NCI-H2196 treated with DMSO at 0.1 percent for 48 hours (cell line): Measurements from ENCODE around the gene FCGBP.
A peak's percentile ranks its signal among the peaks of the same experiment; 100 is the strongest.
"Not testable (repeated sequence)": the region's sequence is repeated elsewhere in the genome, so short reads cannot be mapped to it uniquely, and the experiment has no call there.

Experiments used
- DNase-seq: peaks from one replicate; lab custom pipeline; 2025; ENCODE audit not compliant: unreplicated experiment; lab: John Stamatoyannopoulos, UW

Gene FCGBP

GRCh38 chr19:39919976-39920375 lies 14.5 kb downstream of the FCGBP start:
- no peak for DNase-seq

- DNase-seq = no peak
These were observed 16.2 kb downstream of the FCGBP start for GRCh38 chr19:39918183-39918651.

- DNase-seq = no peak
These were observed 16.8 kb downstream of the FCGBP start for GRCh38 chr19:39917561-39918182.

- DNase-seq = no peak
These were observed 17.5 kb downstream of the FCGBP start for GRCh38 chr19:39916851-39917396.

GRCh38 chr19:39916236-39916635 lies 18.2 kb downstream of the FCGBP start:
- DNase-seq = no peak

- no peak for DNase-seq
These were observed 18.6 kb downstream of the FCGBP start for GRCh38 chr19:39915848-39916215.

- DNase-seq = no peak
These were observed 19.2 kb downstream of the FCGBP start for GRCh38 chr19:39915101-39915847.

- no peak for DNase-seq
These were observed 20.6 kb downstream of the FCGBP start for GRCh38 chr19:39913682-39914333.

GRCh38 chr19:39908803-39909202 lies 25.6 kb downstream of the FCGBP start:
- DNase-seq = no peak

- no peak for DNase-seq
These were observed 27.4 kb downstream of the FCGBP start for GRCh38 chr19:39906820-39907611.

GRCh38 chr19:39906283-39906682 lies 28.2 kb downstream of the FCGBP start:
- DNase-seq = no peak

GRCh38 chr19:39903486-39904091 lies 30.8 kb downstream of the FCGBP start:
- not testable (repeated sequence) for DNase-seq

GRCh38 chr19:39902326-39902725 lies 32.1 kb downstream of the FCGBP start:
- not testable (repeated sequence) for DNase-seq

- not testable (repeated sequence) for DNase-seq
These were observed 32.8 kb downstream of the FCGBP start for GRCh38 chr19:39901681-39902080.

GRCh38 chr19:39898858-39899257 lies 35.6 kb downstream of the FCGBP start:
- DNase-seq = not testable (repeated sequence)

- DNase-seq = peak; percentile 34
These were observed 36.8 kb downstream of the FCGBP start for GRCh38 chr19:39897511-39898245.

- not testable (repeated sequence) for DNase-seq
These were observed 39.3 kb downstream of the FCGBP start for GRCh38 chr19:39895096-39895495.

- not testable (repeated sequence) for DNase-seq
These were observed 40.2 kb downstream of the FCGBP start for GRCh38 chr19:39894236-39894606.

- DNase-seq = not testable (repeated sequence)
These were observed 40.8 kb downstream of the FCGBP start for GRCh38 chr19:39893366-39894235.
